Fibroblast of villous mesenchyme (primary cell): ENCODE measurements around the gene PIK3CB. TPM values are rescaled to one million over a fixed set of nuclear protein-coding genes. Genes with fewer than 3 reads are reported as not detected.
"Not testable (repeated sequence)": the region's sequence is repeated elsewhere in the genome, so short reads cannot be mapped to it uniquely, and the experiment has no call there.

ENCODE experiments used
- DNase-seq: peaks from one replicate; pipeline ENCODE4 v3.0.0-alpha.2; 2010; ENCODE audit warnings: low read depth
- H3K4me3 ChIP-seq: 2 replicates; pipeline ENCODE4 v1.5.1; 2011; ENCODE audit warnings: low read depth, mild to moderate bottlenecking, low read length
- total RNA-seq: library from RNA; depleted of rRNA; stranded (reverse); fragments of >200 nt; gene quantifications from 2 replicates; pipeline ENCODE4 v1.2.3, GENCODE V29; 2012
- TF ChIP-seq, protein P1 (sequence below): IDR thresholded peaks from 2 replicates; pipeline ENCODE4 v1.5.1; 2012; ENCODE audit warnings: low read depth, mild to moderate bottlenecking, low read length; ENCODE audit not compliant: insufficient read depth

PIK3CB gene
- total RNA-seq, 1 donor: 9.9 TPM

GRCh38 chr3:138684396-138684795 lies 150.3 kb downstream of the PIK3CB start:
- TF ChIP-seq, protein P1, sequence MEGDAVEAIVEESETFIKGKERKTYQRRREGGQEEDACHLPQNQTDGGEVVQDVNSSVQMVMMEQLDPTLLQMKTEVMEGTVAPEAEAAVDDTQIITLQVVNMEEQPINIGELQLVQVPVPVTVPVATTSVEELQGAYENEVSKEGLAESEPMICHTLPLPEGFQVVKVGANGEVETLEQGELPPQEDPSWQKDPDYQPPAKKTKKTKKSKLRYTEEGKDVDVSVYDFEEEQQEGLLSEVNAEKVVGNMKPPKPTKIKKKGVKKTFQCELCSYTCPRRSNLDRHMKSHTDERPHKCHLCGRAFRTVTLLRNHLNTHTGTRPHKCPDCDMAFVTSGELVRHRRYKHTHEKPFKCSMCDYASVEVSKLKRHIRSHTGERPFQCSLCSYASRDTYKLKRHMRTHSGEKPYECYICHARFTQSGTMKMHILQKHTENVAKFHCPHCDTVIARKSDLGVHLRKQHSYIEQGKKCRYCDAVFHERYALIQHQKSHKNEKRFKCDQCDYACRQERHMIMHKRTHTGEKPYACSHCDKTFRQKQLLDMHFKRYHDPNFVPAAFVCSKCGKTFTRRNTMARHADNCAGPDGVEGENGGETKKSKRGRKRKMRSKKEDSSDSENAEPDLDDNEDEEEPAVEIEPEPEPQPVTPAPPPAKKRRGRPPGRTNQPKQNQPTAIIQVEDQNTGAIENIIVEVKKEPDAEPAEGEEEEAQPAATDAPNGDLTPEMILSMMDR: no peak
- no peak for DNase-seq
- no peak overlapping the region for H3K4me3 ChIP-seq

- TF ChIP-seq, protein P1: no peak
- no peak for DNase-seq
- no peak overlapping the region for H3K4me3 ChIP-seq
Observed at GRCh38 chr3:138682648-138683047, 152.1 kb downstream of the PIK3CB start.

- TF ChIP-seq, protein P1: no peak
- no peak overlapping the region for H3K4me3 ChIP-seq
- DNase-seq: peak; percentile 55
Observed at GRCh38 chr3:138681463-138682220, 153.1 kb downstream of the PIK3CB start.

GRCh38 chr3:138680974-138681373 lies 153.8 kb downstream of the PIK3CB start:
- H3K4me3 ChIP-seq, DNase-seq: not testable (repeated sequence)

GRCh38 chr3:138678874-138679392 lies 155.8 kb downstream of the PIK3CB start:
- TF ChIP-seq, protein P1: no peak
- DNase-seq: no peak
- H3K4me3 ChIP-seq: no peak overlapping the region

DNA sequence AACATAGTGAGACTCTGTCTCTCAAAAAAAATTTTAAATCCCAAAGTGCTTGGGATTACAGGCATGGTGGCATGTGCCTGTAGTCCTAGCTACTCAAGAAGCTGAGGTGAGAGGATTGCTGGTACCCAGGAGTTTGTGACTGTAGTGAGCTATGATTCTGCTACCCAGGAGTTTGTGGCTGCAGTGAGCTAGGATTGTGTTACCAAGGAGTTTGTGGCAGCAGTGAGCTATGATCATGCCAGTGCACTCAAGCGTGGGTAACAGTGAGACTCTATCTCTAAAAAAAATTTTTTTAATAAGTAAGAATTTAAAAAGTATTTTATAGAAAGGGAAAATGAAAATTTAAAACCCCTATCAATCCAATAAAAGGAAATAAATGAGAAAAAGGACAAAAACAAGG lies 156.6 kb downstream of the PIK3CB start:
- DNase-seq: no peak
- H3K4me3 ChIP-seq: no peak overlapping the region
- TF ChIP-seq, protein P1: no peak

DNA sequence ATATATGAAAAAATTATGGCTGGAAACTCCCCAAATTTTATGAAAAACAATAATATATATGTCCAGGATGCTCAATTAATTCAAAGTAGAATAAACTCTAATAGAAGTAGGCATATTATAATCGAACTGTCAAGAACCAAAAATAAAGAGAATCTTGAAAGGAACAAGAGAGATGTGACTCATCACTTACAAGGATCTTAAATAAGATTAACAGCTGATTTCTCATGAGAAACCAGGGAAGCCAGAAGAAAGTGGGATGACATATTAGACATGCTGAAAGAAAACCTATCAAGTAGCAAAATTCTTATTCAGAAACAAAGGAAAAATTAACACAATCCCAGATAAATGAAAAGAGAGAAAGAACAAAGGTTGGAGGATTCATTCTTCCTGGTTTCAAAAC lies 159.3 kb downstream of the PIK3CB start:
- no peak overlapping the region for H3K4me3 ChIP-seq
- TF ChIP-seq, protein P1: no peak
- peak; percentile 21 for DNase-seq
